GM18502 (cell line): ENCODE measurements around the gene TNNI2.

ENCODE experiments used
- ATAC-seq: cut with Tn5 transposase; IDR thresholded peaks from one replicate; pipeline ENCODE4 v1.9.1; 2021; ENCODE audit warnings: mild to moderate bottlenecking; ENCODE audit not compliant: unreplicated experiment, poor library complexity

TNNI2 gene

DNA sequence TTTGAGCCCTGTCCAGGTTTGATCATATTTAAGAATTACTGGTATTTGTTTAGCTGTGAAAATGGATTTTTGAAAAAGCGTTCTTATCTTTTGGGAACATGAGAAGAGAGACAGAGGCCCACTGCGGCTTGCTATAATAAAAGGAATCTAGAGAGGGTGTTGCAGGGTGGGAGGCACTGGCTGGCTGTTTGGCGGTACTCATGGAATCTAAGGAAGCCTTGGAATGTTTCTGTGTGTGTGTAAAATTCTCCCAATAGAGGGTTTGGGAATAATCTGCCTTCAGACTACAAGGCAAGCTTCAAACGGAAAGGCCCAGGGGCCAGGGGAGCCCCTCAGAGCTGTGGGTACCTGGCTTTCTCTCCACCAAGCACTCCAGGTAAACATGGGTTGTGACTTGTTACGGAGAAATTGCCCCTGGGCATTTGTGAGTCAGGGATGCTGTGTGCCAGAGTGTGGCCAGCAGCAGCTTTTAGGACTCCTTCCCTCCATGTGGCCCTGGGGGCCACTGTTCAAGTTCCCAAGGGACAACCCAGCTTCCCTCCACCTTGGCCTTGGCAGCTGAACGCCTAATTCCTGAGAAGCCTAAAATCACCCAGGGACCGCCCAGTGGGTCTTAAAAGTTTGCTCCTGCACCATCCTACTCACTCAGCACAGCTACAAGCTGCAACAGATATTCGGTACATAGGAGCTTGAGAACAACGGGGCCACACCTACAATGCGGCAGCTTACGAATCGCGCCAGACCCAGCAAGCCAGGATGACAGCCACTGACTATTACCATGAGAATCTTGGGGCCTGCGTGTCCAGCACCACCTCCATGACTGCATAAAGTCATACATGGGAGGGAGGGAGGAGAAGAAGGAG, 18.1 kb upstream of the TNNI2 start:
- no peak for ATAC-seq

- ATAC-seq: no peak
These were observed 17.2 kb upstream of the TNNI2 start for GRCh38 chr11:1821562-1821961.

- ATAC-seq: no peak
These were observed 16.0 kb upstream of the TNNI2 start for GRCh38 chr11:1822648-1823375.

DNA sequence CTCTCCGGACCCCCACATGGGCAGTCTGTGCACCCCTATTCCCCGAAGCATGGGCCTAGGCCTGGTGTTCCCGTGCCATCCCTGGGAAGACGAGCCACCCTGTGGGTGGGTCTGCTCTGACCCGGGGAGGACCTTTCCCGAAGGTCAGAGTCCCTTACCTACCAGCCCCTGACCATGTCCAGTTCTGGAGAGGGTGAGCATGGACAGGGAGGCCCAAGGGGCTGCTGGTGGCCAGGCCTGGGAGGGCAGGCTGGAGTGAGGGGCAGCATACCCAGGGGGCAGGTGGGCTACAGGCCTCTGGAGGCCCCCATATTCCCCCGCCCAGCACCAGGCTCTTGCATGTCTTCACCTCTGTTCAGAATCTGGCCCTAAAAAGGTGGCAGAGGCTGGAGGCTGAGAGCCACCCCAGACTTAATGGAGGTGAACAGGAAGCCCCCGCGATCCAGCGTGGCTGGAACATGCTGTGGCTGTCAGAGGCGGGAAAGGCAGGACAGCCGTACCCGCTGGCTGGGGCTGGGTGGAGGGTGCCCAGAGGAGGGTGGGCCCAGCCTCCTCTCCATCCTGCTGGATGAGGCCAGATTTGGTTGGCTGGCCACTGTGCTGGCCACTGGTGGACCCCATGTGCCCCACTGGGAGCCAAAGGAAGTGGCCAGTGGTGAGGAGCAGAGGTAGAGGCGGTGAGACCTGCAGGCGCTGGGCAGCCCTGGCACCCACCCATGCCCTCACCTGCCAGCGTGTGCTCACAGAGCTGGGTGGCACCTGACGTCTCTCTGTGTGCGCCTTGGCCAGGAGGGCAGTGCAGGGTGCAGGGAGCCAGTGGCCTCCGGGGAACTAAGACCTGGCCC, 15.2 kb upstream of the TNNI2 start:
- no peak for ATAC-seq

- no peak for ATAC-seq
These were observed 14.4 kb upstream of the TNNI2 start for GRCh38 chr11:1824221-1825038.

DNA sequence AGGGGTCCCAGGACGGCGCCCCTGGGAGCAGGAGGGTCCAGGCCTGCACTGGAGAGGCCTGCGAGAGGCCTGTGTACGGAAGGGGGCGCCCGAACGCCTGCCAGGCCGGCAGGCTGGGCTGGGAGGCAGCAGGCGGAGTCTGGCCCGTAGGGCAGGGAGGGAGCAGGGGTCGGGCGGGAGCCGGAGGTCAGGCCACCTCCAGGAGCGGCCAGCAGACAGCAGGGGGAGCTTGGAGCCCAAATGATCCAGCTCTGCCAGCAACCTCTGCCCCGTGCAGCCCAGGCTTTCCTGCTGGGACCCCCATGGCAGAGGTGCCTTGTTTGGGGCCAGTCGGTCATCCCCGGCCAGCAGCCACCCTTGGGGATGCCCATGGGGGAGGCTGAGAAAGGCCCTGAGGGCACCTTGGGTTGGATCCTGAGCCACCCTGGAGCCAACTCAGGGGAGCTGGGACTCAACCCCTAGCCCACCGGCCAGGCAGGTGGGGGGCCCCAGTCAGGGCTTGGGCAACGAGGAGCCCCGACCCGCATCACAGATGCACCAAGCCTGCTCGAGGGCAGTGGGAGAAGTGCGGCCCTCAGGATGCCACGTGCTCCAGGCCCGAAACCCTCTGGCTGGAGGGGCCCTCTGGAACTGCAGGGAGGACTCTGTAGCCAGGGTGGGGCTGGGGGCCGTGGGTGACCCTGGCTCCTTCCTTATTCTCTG, 13.6 kb upstream of the TNNI2 start:
- ATAC-seq: no peak

DNA sequence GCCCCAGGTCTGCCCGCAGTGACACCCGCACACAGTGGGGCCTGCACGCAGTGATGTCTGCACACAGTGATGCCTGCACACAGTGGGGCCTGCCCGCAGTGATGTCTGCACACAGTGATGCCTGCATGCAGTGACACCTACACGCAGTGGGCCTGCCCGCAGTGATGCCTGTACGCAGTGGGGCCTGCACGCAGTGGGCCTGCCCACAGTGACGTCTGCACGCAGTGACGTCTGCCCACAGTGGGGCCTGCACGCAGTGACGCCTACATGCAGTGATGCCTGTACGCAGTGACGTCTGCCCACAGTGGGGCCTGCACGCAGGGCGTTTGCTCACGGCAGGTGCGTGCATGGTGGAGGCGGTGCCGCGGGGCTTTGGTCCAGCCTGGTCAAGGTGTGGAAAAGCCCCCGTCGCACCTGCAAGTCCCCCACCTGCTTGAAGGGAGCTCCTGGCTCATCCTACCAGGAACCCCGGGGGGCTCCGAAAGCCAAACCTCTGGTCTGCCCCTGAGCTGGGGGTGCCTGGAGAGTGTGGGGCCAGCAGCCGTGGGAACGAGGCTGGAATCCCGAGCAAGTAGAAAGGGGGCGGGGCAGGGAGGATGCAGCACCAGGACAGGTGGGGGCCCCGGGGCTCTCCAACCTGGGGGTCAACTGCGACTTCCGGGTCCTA, 12.9 kb upstream of the TNNI2 start:
- no peak for ATAC-seq

DNA sequence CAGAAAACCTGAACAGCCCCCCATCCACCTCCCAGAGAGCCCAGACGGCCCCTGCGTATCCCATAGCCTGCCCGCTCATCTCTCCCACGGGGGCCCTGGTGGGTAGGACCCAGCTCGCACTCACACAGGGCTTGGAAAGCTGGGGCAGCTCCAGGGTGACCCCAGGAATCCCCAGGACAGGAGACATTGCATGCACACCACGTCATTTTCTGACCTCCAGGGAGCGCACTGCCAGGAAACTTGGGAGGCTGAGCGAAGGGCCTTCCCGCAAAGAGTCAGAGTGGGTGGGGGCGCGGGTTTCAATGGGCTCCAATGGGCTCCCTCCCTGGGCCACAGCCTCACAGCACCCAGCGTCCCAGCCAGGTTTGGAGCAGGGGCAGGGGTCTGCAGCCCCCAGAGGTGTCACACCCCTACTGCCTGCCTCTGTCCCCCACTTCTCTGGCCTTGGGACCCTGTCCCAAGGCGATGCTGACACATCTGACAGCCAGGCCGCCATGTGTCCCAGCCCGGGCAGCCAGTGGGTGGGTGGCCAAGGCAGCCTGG, 12.2 kb upstream of the TNNI2 start:
- no peak for ATAC-seq

DNA sequence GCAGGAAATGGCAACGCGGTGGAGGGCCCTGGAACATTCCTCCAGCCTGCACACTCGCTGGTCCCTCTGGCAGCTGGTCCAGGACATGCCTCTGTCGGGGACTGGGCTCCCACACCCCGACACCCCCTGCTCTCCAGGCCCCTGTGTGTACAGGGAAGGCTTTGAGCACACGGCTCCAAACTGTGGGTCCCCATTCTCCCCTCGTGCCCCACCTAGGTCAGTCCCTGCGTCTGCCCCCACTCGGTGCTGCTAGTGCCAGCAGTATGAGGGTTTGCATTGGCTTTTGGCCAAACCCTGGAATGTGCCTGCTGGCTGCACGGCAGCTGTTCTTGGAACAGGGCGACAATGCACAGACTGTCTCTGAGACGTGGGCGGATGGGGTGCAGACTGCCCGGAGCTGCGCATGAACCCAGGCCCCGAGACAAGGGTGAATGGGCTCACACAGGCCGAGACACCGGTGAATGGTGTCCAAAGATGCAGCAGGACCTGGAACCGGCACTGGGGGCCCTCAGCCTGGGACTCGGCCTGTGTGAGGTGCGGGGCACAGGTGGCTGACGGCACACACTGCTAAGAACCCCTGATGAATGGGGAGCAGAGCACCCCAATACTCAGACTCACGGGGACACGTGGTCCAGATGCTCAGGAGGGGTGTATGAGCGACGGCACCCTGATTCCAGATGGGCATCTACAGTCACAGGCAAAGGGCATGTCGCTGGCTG, 11.5 kb upstream of the TNNI2 start:
- no peak for ATAC-seq

GRCh38 chr11:1827931-1828330, 10.8 kb upstream of the TNNI2 start:
- ATAC-seq: no peak

DNA sequence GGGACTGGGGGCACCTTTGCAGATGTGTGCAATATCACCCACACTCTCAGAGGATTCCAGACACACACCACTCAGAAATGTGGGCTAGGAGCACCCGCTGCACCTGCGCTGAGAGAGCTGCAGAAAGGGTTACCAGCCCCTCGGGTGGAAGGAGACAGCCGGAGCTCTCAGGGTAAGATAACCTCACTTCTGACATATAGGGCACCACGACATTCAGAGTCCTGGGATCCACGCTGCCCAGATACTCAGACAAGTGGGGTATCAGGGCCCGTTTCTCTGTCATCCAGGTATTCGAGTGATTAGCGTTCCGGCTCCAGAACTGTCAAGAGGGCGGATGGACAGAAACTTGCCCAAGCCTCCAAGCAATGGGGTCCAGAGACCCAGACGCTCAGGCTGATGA, 10.2 kb upstream of the TNNI2 start:
- no peak for ATAC-seq

DNA sequence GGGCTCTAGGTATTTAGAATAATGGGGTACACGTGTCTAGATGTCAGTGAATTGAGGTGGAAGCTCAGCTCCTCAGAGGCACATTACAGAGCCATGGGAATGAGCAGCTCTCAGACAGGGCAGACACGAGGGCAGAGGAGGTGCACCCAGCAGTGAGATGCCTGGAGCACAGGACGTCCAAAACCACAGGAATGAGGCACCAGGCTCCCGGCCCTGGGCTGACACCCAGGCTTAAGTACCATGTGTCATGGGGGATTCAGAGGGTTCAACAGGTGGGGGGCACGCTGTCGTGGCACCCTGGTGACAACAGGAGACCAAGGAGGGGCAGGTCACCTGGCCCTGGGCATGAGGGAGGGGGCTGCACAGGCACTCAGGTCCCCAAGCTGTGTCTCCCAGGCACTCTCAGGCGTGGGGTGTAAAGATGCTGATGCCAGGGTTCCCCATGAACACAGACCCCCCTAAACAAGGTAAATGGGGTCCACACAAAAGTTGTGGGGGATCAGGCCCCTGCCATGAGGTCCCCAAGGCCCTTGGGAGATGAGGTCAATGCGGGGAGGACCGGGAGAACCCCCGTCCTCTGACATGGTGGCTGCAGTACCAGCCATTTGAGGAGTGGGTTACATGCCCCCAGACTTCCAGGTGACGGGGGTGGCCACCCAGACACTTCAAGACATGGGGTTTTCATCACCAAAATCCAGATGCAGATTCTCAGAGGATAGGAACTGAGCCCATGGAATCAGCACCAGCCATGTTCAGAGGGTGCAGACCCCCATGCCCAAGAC, 9.6 kb upstream of the TNNI2 start:
- ATAC-seq: no peak

DNA sequence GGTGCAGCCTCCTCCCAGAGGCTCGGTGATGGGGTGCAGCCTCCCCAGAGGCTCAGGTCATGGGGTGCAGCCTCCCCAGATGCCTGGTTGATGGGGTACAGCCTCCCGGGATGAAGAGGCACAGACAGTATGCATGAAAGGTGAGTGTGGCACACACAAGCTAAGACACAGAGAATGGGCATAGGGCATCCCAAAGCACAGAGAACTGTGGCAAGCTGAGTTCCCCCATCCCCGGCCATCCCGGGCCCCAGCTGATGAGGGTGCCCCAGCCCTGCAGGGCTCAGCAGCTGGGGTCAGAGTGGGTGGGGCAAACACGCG, 8.8 kb upstream of the TNNI2 start:
- ATAC-seq: no peak

- ATAC-seq: no peak
These were observed 8.2 kb upstream of the TNNI2 start for GRCh38 chr11:1830322-1831223.

GRCh38 chr11:1831338-1832210, 7.2 kb upstream of the TNNI2 start:
- no peak for ATAC-seq
